Prostate gland (tissue), 2 donors: ENCODE results near the gene NUAK1. TPM values are rescaled to one million over a fixed set of nuclear protein-coding genes. Genes with fewer than 3 reads are reported as not detected.

ENCODE experiments used
- DNase-seq: peaks from one replicate; pipeline ENCODE4 v3.0.0-alpha.2; 2019; ENCODE audit warnings: low spot score
- H3K27ac ChIP-seq, 2 donors: fragments of 200-600 bp; sonication (generic); 2 replicates each; pipeline ENCODE4 v1.5.1; 2017 to 2019
- H3K27me3 ChIP-seq: fragments of 200-600 bp; sonication (generic); replicated peaks from 2 replicates; pipeline ENCODE4 v1.5.1; 2019; ENCODE audit not compliant: insufficient read depth
- H3K36me3 ChIP-seq, 2 donors: fragments of 200-600 bp; sonication (generic); 1 replicate in 1 of 2; 2 replicates in 1 of 2; pipeline versions ENCODE4 v1.5.1 to v1.8.1; 2017 to 2019
- H3K4me1 ChIP-seq: fragments of 200-600 bp; sonication (generic); replicated peaks from 2 replicates; pipeline ENCODE4 v1.5.1; 2019
- H3K4me3 ChIP-seq, 2 donors: fragments of 200-600 bp; sonication (generic); 2 replicates each; pipeline ENCODE4 v1.5.1; 2017 to 2019
- H3K9me3 ChIP-seq: fragments of 200-600 bp; sonication (generic); 2 replicates; pipeline ENCODE4 v1.5.1; 2017
- CTCF ChIP-seq, 4 experiments: fragments of 200-600 bp in 2 of 4; fragments of 450-650 bp in 2 of 4; sonication (generic) in 2 of 4; IDR thresholded peaks; 1 replicate in 3 of 4; 2 replicates in 1 of 4; pipeline ENCODE4 v1.5.1; 2016 to 2019; ENCODE audit warnings: antibody characterized with exemption in 4 of 4, mild to moderate bottlenecking in 2 of 4, moderate library complexity in 2 of 4
- POLR2A ChIP-seq: fragments of 450-650 bp; IDR thresholded peaks from one replicate; pipeline ENCODE4 v1.6.1; 2016; ENCODE audit warnings: antibody characterized with exemption, mild to moderate bottlenecking
- POLR2AphosphoS5 ChIP-seq: sonication (generic); formaldehyde crosslinking; IDR thresholded peaks from one replicate; pipeline ENCODE4 v1.6.1; 2017; ENCODE audit warnings: antibody characterized with exemption
- WGBS: methylation state at CpG from one replicate; pipeline ENCODE4 v1.1.5; 2018; 5-methylcytosine and 5-hydroxymethylcytosine counted together
- intact Hi-C: fragments of 100-400 bp; cut with DNase I; formaldehyde crosslinking; loops from one replicate; pipeline ENCODE4 v1.14.2; 2022
- total RNA-seq, 2 donors: library from RNA; depleted of rRNA; stranded (reverse); fragments of >200 nt; gene quantifications; one replicate each; pipeline ENCODE4 v1.1.0, GENCODE V29; 2016

Gene NUAK1
- total RNA-seq, 2 donors from 2014 or later = 9.6 to 16.0 TPM

- H3K27ac ChIP-seq = no peak overlapping the region
Measured at GRCh38 chr12:106071686-106072085, 67.1 kb downstream of the NUAK1 start.

GRCh38 chr12:106070611-106071010, 68.1 kb downstream of the NUAK1 start:
- no peaks in the 10 kb centered on the region for H3K36me3 ChIP-seq
- WGBS = 96% methylated on average over 6 of the region's 6 CpGs
- no peaks in the 10 kb centered on the region for H3K9me3 ChIP-seq
- no peak for DNase-seq
- H3K27me3 ChIP-seq = no peaks in the 10 kb centered on the region
- intact Hi-C loops = no loop called here
- no peaks in the 10 kb centered on the region for H3K4me1 ChIP-seq
- H3K27ac ChIP-seq = no peak overlapping the region
- no peak overlapping the region for H3K4me3 ChIP-seq
- TF ChIP-seq POLR2A (no peak), CTCF (IDR thresholded peaks at IDR 0.05) (no peak), POLR2AphosphoS5 (no peak)

More at GRCh38 chr12:106071686-106072085, 67.1 kb downstream of the NUAK1 start:
- Histone ChIP-seq H3K27me3 (no peaks in the 10 kb centered on the region), H3K9me3 (no peaks in the 10 kb centered on the region), H3K4me1 (no peaks in the 10 kb centered on the region), H3K4me3 (no peak overlapping the region), H3K36me3 (no peaks in the 10 kb centered on the region)
- intact Hi-C loops = no loop called here
- DNase-seq = no peak
- no peak for TF ChIP-seq POLR2AphosphoS5
- WGBS = 72% methylated on average over 4 of the region's 4 CpGs

GRCh38 chr12:106070147-106070546, 68.6 kb downstream of the NUAK1 start:
- no peak for DNase-seq
- no peak overlapping the region for H3K4me3 ChIP-seq
- WGBS = 57% methylated on average over 1 of the region's 1 CpG

GRCh38 chr12:106068296-106068695, 70.5 kb downstream of the NUAK1 start:
- intact Hi-C loops = no loop called here
- DNase-seq = no peak
- H3K4me1 ChIP-seq = no peaks in the 10 kb centered on the region
- no peaks in the 10 kb centered on the region for H3K9me3 ChIP-seq
- H3K27ac ChIP-seq = no peak overlapping the region
- no peaks in the 10 kb centered on the region for H3K36me3 ChIP-seq
- 97% methylated on average over 3 of the region's 3 CpGs for WGBS
- no peaks in the 10 kb centered on the region for H3K27me3 ChIP-seq
- no peak overlapping the region for H3K4me3 ChIP-seq
- TF ChIP-seq POLR2AphosphoS5 (no peak), CTCF (IDR thresholded peaks at IDR 0.05) (no peak), POLR2A (no peak)

More at GRCh38 chr12:106070147-106070546, 68.6 kb downstream of the NUAK1 start:
- Histone ChIP-seq H3K4me1 (no peaks in the 10 kb centered on the region), H3K27ac (no peak overlapping the region), H3K27me3 (no peaks in the 10 kb centered on the region), H3K9me3 (no peaks in the 10 kb centered on the region), H3K36me3 (no peaks in the 10 kb centered on the region)
- TF ChIP-seq POLR2AphosphoS5 (no peak), POLR2A (no peak), CTCF (IDR thresholded peaks at IDR 0.05) (no peak)
- intact Hi-C loops = no loop called here

- intact Hi-C loops = no loop called here
- Histone ChIP-seq H3K36me3 (no peaks in the 10 kb centered on the region), H3K27me3 (no peaks in the 10 kb centered on the region), H3K9me3 (no peaks in the 10 kb centered on the region), H3K4me3 (no peak overlapping the region), H3K27ac (no peak overlapping the region), H3K4me1 (no peaks in the 10 kb centered on the region)
- no peak for DNase-seq
- TF ChIP-seq CTCF (IDR thresholded peaks at IDR 0.05) = no peak
- TF ChIP-seq POLR2A = no peak
- no peak for TF ChIP-seq POLR2AphosphoS5
- WGBS = 98% methylated on average over 15 of the region's 15 CpGs
Measured at GRCh38 chr12:106067606-106068205, 71.0 kb downstream of the NUAK1 start.
